Neural cell (in vitro differentiated cells): ENCODE measurements around the gene ZNF292. TPM values are rescaled to one million over a fixed set of nuclear protein-coding genes. Genes with fewer than 3 reads are reported as not detected.

Experiments used
- H2AFZ ChIP-seq: fragments of 200-600, 300-800 bp; sonication (generic), shearing (Covaris generic); 2 replicates; pipeline ENCODE4 v1.6.0; 2014; ENCODE audit warnings: low read depth, mild to moderate bottlenecking, antibody characterized with exemption, low read length, moderate library complexity
- H3F3A ChIP-seq: fragments of 200-600 bp; shearing (Covaris generic); 2 replicates; pipeline ENCODE4 v1.6.1; 2016; ENCODE audit warnings: mild to moderate bottlenecking, moderate library complexity, mixed read lengths, antibody characterized with exemption, low read length; ENCODE audit not compliant: insufficient read depth, poor library complexity, severe bottlenecking
- H3K27ac ChIP-seq: fragments of 200-600, 300-800 bp; sonication (generic), shearing (Covaris generic); 2 replicates; pipeline ENCODE4 v1.5.1; 2014; ENCODE audit warnings: mild to moderate bottlenecking, low read length, moderate library complexity
- H3K27me3 ChIP-seq: fragments of 300-800, 200-600 bp; sonication (generic), shearing (Covaris generic); 2 replicates; pipeline ENCODE4 v1.6.0; 2014; ENCODE audit warnings: mild to moderate bottlenecking, low read depth, low read length, moderate library complexity; ENCODE audit not compliant: insufficient read depth
- H3K36me3 ChIP-seq: fragments of 300-800, 200-600 bp; sonication (generic), shearing (Covaris generic); 2 replicates; pipeline ENCODE4 v1.5.1; 2014; ENCODE audit warnings: mild to moderate bottlenecking, antibody characterized with exemption, low read length, moderate library complexity; ENCODE audit not compliant: insufficient read depth
- H3K4me2 ChIP-seq: fragments of 300-800, 200-600 bp; sonication (generic), shearing (Covaris generic); 2 replicates; pipeline ENCODE4 v1.6.0; 2014; ENCODE audit warnings: mild to moderate bottlenecking, low read length
- H3K4me3 ChIP-seq: fragments of 300-800, 200-600 bp; sonication (generic), shearing (Covaris generic); 2 replicates; pipeline ENCODE4 v1.5.1; 2014; ENCODE audit warnings: mild to moderate bottlenecking, low read length, moderate library complexity
- H3K79me2 ChIP-seq: fragments of 200-600 bp; shearing (Covaris generic); replicated peaks from 2 replicates; pipeline ENCODE4 v1.6.0; 2014; ENCODE audit warnings: mild to moderate bottlenecking, low read length, moderate library complexity; ENCODE audit not compliant: insufficient read depth
- H3K9ac ChIP-seq: fragments of 300-800, 200-600 bp; sonication (generic), shearing (Covaris generic); 2 replicates; pipeline ENCODE4 v1.6.1; 2016; ENCODE audit warnings: mild to moderate bottlenecking, low read length, mixed read lengths
- H3K9me2 ChIP-seq: fragments of 200-600 bp; shearing (Covaris generic); 2 replicates; pipeline ENCODE4 v1.6.1; 2016; ENCODE audit warnings: mild to moderate bottlenecking, low read length, mixed read lengths; ENCODE audit not compliant: insufficient read depth
- H3K9me3 ChIP-seq: fragments of 200-600, 300-800 bp; sonication (generic), shearing (Covaris generic); 2 replicates; pipeline ENCODE4 v1.6.1; 2016; ENCODE audit warnings: mild to moderate bottlenecking, mixed run types, low read length, moderate library complexity, mixed read lengths
- H4K20me1 ChIP-seq: fragments of 200-600 bp; shearing (Covaris generic); 2 replicates; pipeline ENCODE4 v1.6.1; 2016; ENCODE audit warnings: mild to moderate bottlenecking, mixed run types; ENCODE audit not compliant: insufficient read depth
- EP300 ChIP-seq: fragments of 450-650 bp; conservative IDR thresholded peaks from 2 replicates; pipeline ENCODE4 v1.6.1; 2014; ENCODE audit warnings: antibody characterized with exemption, mild to moderate bottlenecking, moderate library complexity; ENCODE audit not compliant: poor library complexity, severe bottlenecking
- EZH2 ChIP-seq: fragments of 200-600, 300-800 bp; shearing (Covaris generic), sonication (generic); IDR thresholded peaks from 2 replicates; pipeline ENCODE4 v1.6.1; 2014; ENCODE audit warnings: antibody characterized with exemption, low read length, borderline replicate concordance, mild to moderate bottlenecking; ENCODE audit not compliant: insufficient read depth, poor library complexity, severe bottlenecking
- MXI1 ChIP-seq: fragments of 450-650 bp; conservative IDR thresholded peaks from 2 replicates; pipeline ENCODE4 v1.6.1; 2014; ENCODE audit warnings: antibody characterized with exemption, mild to moderate bottlenecking; ENCODE audit not compliant: poor library complexity, severe bottlenecking
- POLR2AphosphoS5 ChIP-seq: IDR thresholded peaks from 2 replicates; pipeline ENCODE4 v1.6.1; 2012
- RAD21 ChIP-seq: fragments of 450-650 bp; conservative IDR thresholded peaks from 2 replicates; pipeline ENCODE4 v1.6.1; 2014; ENCODE audit warnings: antibody characterized with exemption, mild to moderate bottlenecking, moderate library complexity
- SMC3 ChIP-seq: fragments of 450-650 bp; conservative IDR thresholded peaks from 2 replicates; pipeline ENCODE4 v1.6.1; 2014; ENCODE audit warnings: antibody characterized with exemption, mild to moderate bottlenecking, moderate library complexity; ENCODE audit not compliant: poor library complexity
- TAF1 ChIP-seq: IDR thresholded peaks from 2 replicates; pipeline ENCODE4 v1.6.1; 2012; ENCODE audit warnings: low read depth
- polyA plus RNA-seq: library from polyadenylated mRNA; depleted of rRNA; stranded (reverse); fragments of >200 nt; gene quantifications from 2 replicates; pipeline ENCODE4 v1.2.3, GENCODE V29; 2014
- TF ChIP-seq, protein P1 (sequence below): IDR thresholded peaks from 2 replicates; pipeline ENCODE4 v1.6.1; 2012; ENCODE audit warnings: borderline replicate concordance
- TF ChIP-seq, protein P2 (sequence below): fragments of 450-650 bp; IDR thresholded peaks from 2 replicates; pipeline ENCODE4 v1.5.1; 2014; ENCODE audit warnings: antibody characterized with exemption, mild to moderate bottlenecking, moderate library complexity; ENCODE audit not compliant: poor library complexity, severe bottlenecking

ZNF292 gene
- polyA plus RNA-seq, 1 donor from 2014 or later: 29.8 TPM

- TF ChIP-seq, protein P1, sequence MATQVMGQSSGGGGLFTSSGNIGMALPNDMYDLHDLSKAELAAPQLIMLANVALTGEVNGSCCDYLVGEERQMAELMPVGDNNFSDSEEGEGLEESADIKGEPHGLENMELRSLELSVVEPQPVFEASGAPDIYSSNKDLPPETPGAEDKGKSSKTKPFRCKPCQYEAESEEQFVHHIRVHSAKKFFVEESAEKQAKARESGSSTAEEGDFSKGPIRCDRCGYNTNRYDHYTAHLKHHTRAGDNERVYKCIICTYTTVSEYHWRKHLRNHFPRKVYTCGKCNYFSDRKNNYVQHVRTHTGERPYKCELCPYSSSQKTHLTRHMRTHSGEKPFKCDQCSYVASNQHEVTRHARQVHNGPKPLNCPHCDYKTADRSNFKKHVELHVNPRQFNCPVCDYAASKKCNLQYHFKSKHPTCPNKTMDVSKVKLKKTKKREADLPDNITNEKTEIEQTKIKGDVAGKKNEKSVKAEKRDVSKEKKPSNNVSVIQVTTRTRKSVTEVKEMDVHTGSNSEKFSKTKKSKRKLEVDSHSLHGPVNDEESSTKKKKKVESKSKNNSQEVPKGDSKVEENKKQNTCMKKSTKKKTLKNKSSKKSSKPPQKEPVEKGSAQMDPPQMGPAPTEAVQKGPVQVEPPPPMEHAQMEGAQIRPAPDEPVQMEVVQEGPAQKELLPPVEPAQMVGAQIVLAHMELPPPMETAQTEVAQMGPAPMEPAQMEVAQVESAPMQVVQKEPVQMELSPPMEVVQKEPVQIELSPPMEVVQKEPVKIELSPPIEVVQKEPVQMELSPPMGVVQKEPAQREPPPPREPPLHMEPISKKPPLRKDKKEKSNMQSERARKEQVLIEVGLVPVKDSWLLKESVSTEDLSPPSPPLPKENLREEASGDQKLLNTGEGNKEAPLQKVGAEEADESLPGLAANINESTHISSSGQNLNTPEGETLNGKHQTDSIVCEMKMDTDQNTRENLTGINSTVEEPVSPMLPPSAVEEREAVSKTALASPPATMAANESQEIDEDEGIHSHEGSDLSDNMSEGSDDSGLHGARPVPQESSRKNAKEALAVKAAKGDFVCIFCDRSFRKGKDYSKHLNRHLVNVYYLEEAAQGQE: no peak
- TF ChIP-seq EP300: peak; percentile 35
- no peak overlapping the region for H3K4me2 ChIP-seq
- no peaks in the 10 kb centered on the region for H3K27me3 ChIP-seq
- no peak overlapping the region for H3K27ac ChIP-seq
- no peaks in the 10 kb centered on the region for H3K9me3 ChIP-seq
- H3K79me2 ChIP-seq: no peaks in the 10 kb centered on the region
- no peak overlapping the region for H3K4me3 ChIP-seq
- no peak overlapping the region for H3K9ac ChIP-seq
- no peaks in the 10 kb centered on the region for H3K36me3 ChIP-seq
- no peaks in the 10 kb centered on the region for H4K20me1 ChIP-seq
- no peaks in the 10 kb centered on the region for H3F3A ChIP-seq
- no peaks in the 10 kb centered on the region for H3K9me2 ChIP-seq
- no peak overlapping the region for H2AFZ ChIP-seq
These were observed 27.6 kb upstream of the ZNF292 start for GRCh38 chr6:87127737-87128136.

DNA sequence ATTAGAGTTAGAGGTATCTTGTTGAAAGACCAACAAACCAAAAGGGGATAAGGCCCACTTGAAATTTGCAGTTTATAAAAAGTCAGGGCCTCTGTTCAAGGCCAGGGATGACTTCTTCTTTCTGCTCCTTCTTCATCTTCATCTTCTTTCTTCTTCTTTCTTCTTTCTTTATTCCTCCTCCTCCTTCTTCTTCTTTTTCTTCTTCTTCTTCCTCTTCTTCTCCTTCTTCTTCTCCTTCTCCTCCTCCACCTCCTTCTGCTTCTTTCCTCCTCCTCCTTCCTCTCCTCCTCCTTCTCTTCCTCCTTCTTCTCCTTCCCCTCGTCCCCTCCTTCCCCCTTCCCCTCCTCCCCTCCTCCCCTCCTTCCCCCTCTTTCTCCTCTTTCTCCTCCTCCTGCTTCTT is 18.4 kb upstream of the ZNF292 start:
- Histone ChIP-seq H4K20me1 (no peaks in the 10 kb centered on the region), H3K36me3 (no peaks in the 10 kb centered on the region), H3K9me2 (no peaks in the 10 kb centered on the region), H3K4me3 (no peak overlapping the region), H3F3A (no peaks in the 10 kb centered on the region), H3K9me3 (no peaks in the 10 kb centered on the region), H3K79me2 (no peaks in the 10 kb centered on the region), H3K27me3 (no peaks in the 10 kb centered on the region), H3K27ac (no peak overlapping the region), H2AFZ (no peak overlapping the region), H3K4me2 (no peak overlapping the region), H3K9ac (no peak overlapping the region)
- no peak for TF ChIP-seq MXI1
- TF ChIP-seq EP300: no peak
- no peak for TF ChIP-seq EZH2
- no peak for TF ChIP-seq TAF1
- TF ChIP-seq, protein P1: no peak
- no peak for TF ChIP-seq POLR2AphosphoS5
- no peak for TF ChIP-seq RAD21
- TF ChIP-seq SMC3: no peak
- TF ChIP-seq, protein P2, sequence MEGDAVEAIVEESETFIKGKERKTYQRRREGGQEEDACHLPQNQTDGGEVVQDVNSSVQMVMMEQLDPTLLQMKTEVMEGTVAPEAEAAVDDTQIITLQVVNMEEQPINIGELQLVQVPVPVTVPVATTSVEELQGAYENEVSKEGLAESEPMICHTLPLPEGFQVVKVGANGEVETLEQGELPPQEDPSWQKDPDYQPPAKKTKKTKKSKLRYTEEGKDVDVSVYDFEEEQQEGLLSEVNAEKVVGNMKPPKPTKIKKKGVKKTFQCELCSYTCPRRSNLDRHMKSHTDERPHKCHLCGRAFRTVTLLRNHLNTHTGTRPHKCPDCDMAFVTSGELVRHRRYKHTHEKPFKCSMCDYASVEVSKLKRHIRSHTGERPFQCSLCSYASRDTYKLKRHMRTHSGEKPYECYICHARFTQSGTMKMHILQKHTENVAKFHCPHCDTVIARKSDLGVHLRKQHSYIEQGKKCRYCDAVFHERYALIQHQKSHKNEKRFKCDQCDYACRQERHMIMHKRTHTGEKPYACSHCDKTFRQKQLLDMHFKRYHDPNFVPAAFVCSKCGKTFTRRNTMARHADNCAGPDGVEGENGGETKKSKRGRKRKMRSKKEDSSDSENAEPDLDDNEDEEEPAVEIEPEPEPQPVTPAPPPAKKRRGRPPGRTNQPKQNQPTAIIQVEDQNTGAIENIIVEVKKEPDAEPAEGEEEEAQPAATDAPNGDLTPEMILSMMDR: no peak
